Astrocyte (in vitro differentiated cells and primary cell): ENCODE data around the gene TBX21. TPM values are rescaled to one million over a fixed set of nuclear protein-coding genes. Genes with fewer than 3 reads are reported as not detected.

Source experiments
- DNase-seq: peaks from one replicate; pipeline ENCODE4 v3.0.0-alpha.2; 2010; ENCODE audit warnings: low read depth
- FAIRE-seq: peaks from 2 replicates; lab custom pipeline; 2011; peaks lifted over from hg19 to GRCh38; lab: Jason Lieb, UNC
- H2AFZ ChIP-seq: 2 replicates; pipeline ENCODE4 v1.6.0; 2012; ENCODE audit warnings: low read depth, low read length, inconsistent platforms
- H3K27ac ChIP-seq: 2 replicates; pipeline ENCODE4 v1.5.1; 2011; ENCODE audit warnings: low read depth, low read length, inconsistent platforms
- H3K27me3 ChIP-seq: 2 replicates; pipeline ENCODE4 v1.6.0; 2011; ENCODE audit warnings: low read length, inconsistent platforms; ENCODE audit not compliant: insufficient read depth
- H3K36me3 ChIP-seq: 2 replicates; pipeline ENCODE4 v1.5.1; 2011; ENCODE audit warnings: low read length, inconsistent platforms; ENCODE audit not compliant: insufficient read depth
- H3K4me1 ChIP-seq: 2 replicates; pipeline ENCODE4 v1.5.1; 2011; ENCODE audit warnings: low read length, inconsistent platforms; ENCODE audit not compliant: insufficient read depth
- H3K4me2 ChIP-seq: 2 replicates; pipeline ENCODE4 v1.6.0; 2012; ENCODE audit warnings: low read length, inconsistent platforms
- H3K4me3 ChIP-seq: 2 replicates; pipeline ENCODE4 v1.5.1; 2011; ENCODE audit warnings: low read depth, mild to moderate bottlenecking, low read length, inconsistent platforms; ENCODE audit not compliant: insufficient read depth
- H3K79me2 ChIP-seq: 2 replicates; pipeline ENCODE4 v1.6.0; 2012; ENCODE audit warnings: mild to moderate bottlenecking, low read length, inconsistent platforms; ENCODE audit not compliant: insufficient read depth
- H3K9ac ChIP-seq: 2 replicates; pipeline ENCODE4 v1.6.0; 2012; ENCODE audit warnings: mild to moderate bottlenecking, low read length, inconsistent platforms
- H3K9me3 ChIP-seq: 2 replicates; pipeline ENCODE4 v1.5.1; 2012; ENCODE audit warnings: low read depth, mild to moderate bottlenecking, low read length, inconsistent platforms; ENCODE audit not compliant: insufficient read depth
- H4K20me1 ChIP-seq: 2 replicates; pipeline ENCODE4 v1.6.0; 2012; ENCODE audit warnings: low read length, inconsistent platforms; ENCODE audit not compliant: insufficient read depth
- H3K27ac Mint-ChIP-seq: one replicate; pipeline ENCODE4 v1.8.0; 2021; ENCODE audit warnings: mild to moderate bottlenecking, mixed read lengths; ENCODE audit not compliant: unreplicated experiment
- H3K27me3 Mint-ChIP-seq: one replicate; pipeline ENCODE4 v1.8.0; 2021; ENCODE audit warnings: low read depth, mixed read lengths; ENCODE audit not compliant: unreplicated experiment
- H3K36me3 Mint-ChIP-seq: one replicate; pipeline ENCODE4 v1.8.0; 2021; ENCODE audit warnings: low read depth, mixed read lengths; ENCODE audit not compliant: unreplicated experiment
- H3K4me1 Mint-ChIP-seq: one replicate; pipeline ENCODE4 v1.8.0; 2021; ENCODE audit warnings: low read depth, mixed read lengths; ENCODE audit not compliant: unreplicated experiment
- H3K4me3 Mint-ChIP-seq: one replicate; pipeline ENCODE4 v1.8.0; 2021; ENCODE audit warnings: mild to moderate bottlenecking, moderate library complexity, mixed read lengths; ENCODE audit not compliant: unreplicated experiment
- H3K9me3 Mint-ChIP-seq: one replicate; pipeline ENCODE4 v1.8.0; 2021; ENCODE audit warnings: mild to moderate bottlenecking, mixed read lengths; ENCODE audit not compliant: unreplicated experiment
- EZH2 ChIP-seq: IDR thresholded peaks from 2 replicates; pipeline ENCODE4 v1.6.1; 2012; ENCODE audit warnings: mild to moderate bottlenecking, low read length, inconsistent platforms; ENCODE audit not compliant: insufficient read depth
- total RNA-seq: library from RNA; stranded (reverse); gene quantifications from 2 replicates; pipeline ENCODE4 v1.2.1, GENCODE V29; 2021
- TF ChIP-seq, protein P1 (sequence below): IDR thresholded peaks from 2 replicates; pipeline ENCODE4 v1.5.1; 2011; ENCODE audit warnings: low read depth, mild to moderate bottlenecking, inconsistent platforms, low read length, moderate library complexity; ENCODE audit not compliant: insufficient read depth

The TBX21 gene
- total RNA-seq, 1 donor from 2014 or later: not detected

DNA sequence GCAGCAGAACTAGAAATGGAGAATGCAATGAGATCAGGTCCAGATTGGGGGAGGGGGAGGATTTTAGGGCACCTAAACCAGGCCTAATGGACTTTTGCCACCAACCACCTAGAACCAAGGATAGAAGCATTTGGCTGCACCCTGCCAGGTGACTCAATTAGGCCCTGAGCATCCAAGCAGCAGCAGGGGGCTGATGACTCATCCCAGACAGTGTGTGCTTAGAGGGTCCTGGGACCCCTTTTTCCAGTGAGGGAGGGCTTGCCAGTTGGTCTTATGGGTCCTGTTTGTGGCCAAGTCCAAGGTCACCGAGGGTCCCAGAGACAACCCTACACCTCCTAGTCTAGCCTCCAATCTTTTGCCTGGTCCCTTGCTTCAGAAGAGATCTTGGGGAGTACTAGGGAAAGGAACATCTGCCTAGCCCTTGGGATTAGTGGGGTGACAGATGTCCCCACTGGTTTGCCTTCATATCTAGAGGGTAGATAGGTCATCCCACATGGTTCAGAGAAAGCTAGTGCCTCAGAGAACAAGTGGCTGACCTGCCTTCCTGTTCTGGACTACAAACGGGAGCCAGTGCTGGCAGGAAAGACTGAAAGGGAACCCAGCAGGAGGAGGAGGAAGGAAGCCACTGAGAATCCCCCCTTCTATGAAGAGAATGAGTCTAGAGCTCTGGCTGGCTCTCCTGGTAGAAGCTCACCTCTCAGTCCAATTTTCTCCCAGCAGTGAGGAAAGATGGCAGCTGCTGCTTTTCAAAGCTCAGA, 40.7 kb upstream of the TBX21 start:
- no peaks in the 10 kb centered on the region for H3K27me3 ChIP-seq
- H3K4me1 Mint-ChIP-seq: peaks cover 27% of the 10 kb centered on the region
- H3K36me3 ChIP-seq: no peaks in the 10 kb centered on the region
- peaks cover 16% of the 10 kb centered on the region for H3K4me1 ChIP-seq
- H3K27ac Mint-ChIP-seq: no peak overlapping the region
- no peaks in the 10 kb centered on the region for H3K9me3 ChIP-seq
- FAIRE-seq (no peak), DNase-seq (no peak)
- H2AFZ ChIP-seq: no peak overlapping the region
- no peak overlapping the region for H3K9ac ChIP-seq
- TF ChIP-seq, protein P1, sequence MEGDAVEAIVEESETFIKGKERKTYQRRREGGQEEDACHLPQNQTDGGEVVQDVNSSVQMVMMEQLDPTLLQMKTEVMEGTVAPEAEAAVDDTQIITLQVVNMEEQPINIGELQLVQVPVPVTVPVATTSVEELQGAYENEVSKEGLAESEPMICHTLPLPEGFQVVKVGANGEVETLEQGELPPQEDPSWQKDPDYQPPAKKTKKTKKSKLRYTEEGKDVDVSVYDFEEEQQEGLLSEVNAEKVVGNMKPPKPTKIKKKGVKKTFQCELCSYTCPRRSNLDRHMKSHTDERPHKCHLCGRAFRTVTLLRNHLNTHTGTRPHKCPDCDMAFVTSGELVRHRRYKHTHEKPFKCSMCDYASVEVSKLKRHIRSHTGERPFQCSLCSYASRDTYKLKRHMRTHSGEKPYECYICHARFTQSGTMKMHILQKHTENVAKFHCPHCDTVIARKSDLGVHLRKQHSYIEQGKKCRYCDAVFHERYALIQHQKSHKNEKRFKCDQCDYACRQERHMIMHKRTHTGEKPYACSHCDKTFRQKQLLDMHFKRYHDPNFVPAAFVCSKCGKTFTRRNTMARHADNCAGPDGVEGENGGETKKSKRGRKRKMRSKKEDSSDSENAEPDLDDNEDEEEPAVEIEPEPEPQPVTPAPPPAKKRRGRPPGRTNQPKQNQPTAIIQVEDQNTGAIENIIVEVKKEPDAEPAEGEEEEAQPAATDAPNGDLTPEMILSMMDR: no peak
- no peak for TF ChIP-seq EZH2
- H3K36me3 Mint-ChIP-seq: peaks cover 5% of the 10 kb centered on the region
- H3K9me3 Mint-ChIP-seq: no peaks in the 10 kb centered on the region
- no peaks in the 10 kb centered on the region for H3K27me3 Mint-ChIP-seq
- H3K4me2 ChIP-seq: peak overlapping the region; percentile 97
- H3K4me3 Mint-ChIP-seq: peak overlapping the region; percentile 84
- H3K79me2 ChIP-seq: no peaks in the 10 kb centered on the region
- no peak overlapping the region for H3K4me3 ChIP-seq
- peaks cover 21% of the 10 kb centered on the region for H4K20me1 ChIP-seq
- H3K27ac ChIP-seq: no peak overlapping the region

DNA sequence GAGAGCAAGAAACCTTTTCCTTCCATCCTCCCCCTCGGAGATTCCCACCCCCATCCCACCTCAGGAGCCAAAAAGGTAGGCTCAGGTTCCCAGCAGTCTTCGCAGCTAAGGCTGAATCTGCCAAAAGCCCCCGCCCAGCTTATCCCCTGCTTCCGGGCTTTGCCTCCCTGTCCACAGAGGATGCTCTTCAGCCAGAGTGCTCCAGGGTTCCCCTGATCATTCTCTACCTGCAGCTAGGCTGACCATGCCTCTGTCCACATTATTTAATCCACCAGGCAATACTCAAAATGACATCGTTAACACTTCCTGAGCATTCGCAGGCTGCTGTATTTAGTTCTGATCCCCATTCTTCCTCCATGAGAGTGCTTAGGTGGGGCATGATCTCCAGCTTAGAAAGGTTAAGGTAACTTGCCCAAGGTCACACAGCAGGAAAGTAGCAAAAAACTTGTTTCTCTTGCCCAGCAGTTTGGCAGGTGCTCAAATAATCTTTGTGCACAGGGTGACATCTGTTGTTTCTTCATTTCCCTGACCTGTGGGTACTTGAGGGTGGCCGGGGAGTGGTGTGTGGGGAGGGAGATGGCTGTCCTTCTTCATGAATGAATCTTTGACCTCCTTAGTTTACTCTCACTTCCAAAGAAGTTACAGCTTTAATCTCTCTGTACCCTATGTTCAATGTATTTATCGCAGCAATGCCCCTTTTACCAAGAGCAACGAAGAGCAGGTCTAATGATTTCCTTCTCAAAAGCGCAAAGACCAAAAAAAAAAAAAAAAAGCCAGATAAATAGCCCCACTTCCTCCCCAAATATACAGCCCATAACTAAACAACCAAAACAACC, 39.9 kb upstream of the TBX21 start:
- Mint-ChIP-seq H3K36me3 (peaks cover 7% of the 10 kb centered on the region), H3K9me3 (no peaks in the 10 kb centered on the region), H3K4me3 (peak overlapping the region; percentile 84), H3K27me3 (no peaks in the 10 kb centered on the region), H3K27ac (peak overlapping the region; percentile 27), H3K4me1 (peaks cover 20% of the 10 kb centered on the region)
- DNase-seq (no peak), FAIRE-seq (no peak)
- Histone ChIP-seq H3K79me2 (no peaks in the 10 kb centered on the region), H2AFZ (no peak overlapping the region), H3K27ac (no peak overlapping the region), H3K4me2 (peak overlapping the region; percentile 97), H3K4me1 (peaks cover 12% of the 10 kb centered on the region), H3K4me3 (peak overlapping the region; percentile 53), H3K9me3 (no peaks in the 10 kb centered on the region), H3K27me3 (no peaks in the 10 kb centered on the region), H4K20me1 (peaks cover 19% of the 10 kb centered on the region), H3K9ac (peak overlapping the region; percentile 68), H3K36me3 (no peaks in the 10 kb centered on the region)
- TF ChIP-seq EZH2: no peak
- TF ChIP-seq, protein P1: no peak
